Caco-2 (cell line): Measurements from ENCODE around the gene APRT. TPM values are rescaled to one million over a fixed set of nuclear protein-coding genes. Genes with fewer than 3 reads are reported as not detected.

Experiments used
- BruUV-seq: library from RNA; stranded (reverse); fragments of 400-500 nt; replicated peaks from 2 replicates; lab custom pipeline; 2021; lab: Mats Ljungman, UMichigan
- CTCF ChIA-PET: fragments of 300-600 bp; sonication (Branson Sonifier 250); formaldehyde crosslinking; loops from one replicate; lab custom pipeline; 2022; ENCODE audit warnings: antibody characterized with exemption; lab: Charles Lee
- POLR2A ChIA-PET: fragments of 300-600 bp; sonication (Branson Sonifier 250); formaldehyde crosslinking; loops from one replicate; lab custom pipeline; 2022; ENCODE audit warnings: antibody characterized with exemption; lab: Charles Lee
- DNase-seq, 2 experiments: peaks; one replicate each; pipeline versions ENCODE4 v3.0.0 to v3.0.0-alpha.2; 2020 to 2022
- H3K27me3 ChIP-seq: replicated peaks from 2 replicates; pipeline ENCODE4 v1.6.0; 2011; ENCODE audit warnings: low read length; ENCODE audit not compliant: control insufficient read depth, insufficient read depth
- H3K36me3 ChIP-seq: 2 replicates; pipeline ENCODE4 v1.5.1; 2011; ENCODE audit warnings: low read length; ENCODE audit not compliant: control insufficient read depth, insufficient read depth
- H3K4me1 ChIP-seq: fragments of 250-450 bp; sonication (Bioruptor Pico); 2 replicates; pipeline ENCODE4 v1.5.1; 2020; ENCODE audit warnings: mild to moderate bottlenecking
- H3K4me3 ChIP-seq: 2 replicates; pipeline ENCODE4 v1.5.1; 2011; ENCODE audit warnings: low read depth, mild to moderate bottlenecking, control low read depth, low read length
- H3K9me3 ChIP-seq: fragments of 250-450 bp; sonication (Bioruptor Pico); 2 replicates; pipeline ENCODE4 v1.5.1; 2020; ENCODE audit warnings: mild to moderate bottlenecking, moderate library complexity
- H3K27ac Mint-ChIP-seq: one replicate; pipeline ENCODE4 v1.8.0; 2022; ENCODE audit warnings: mixed read lengths; ENCODE audit not compliant: unreplicated experiment
- H3K27me3 Mint-ChIP-seq: one replicate; pipeline ENCODE4 v1.8.0; 2022; ENCODE audit warnings: mixed read lengths; ENCODE audit not compliant: insufficient read depth, unreplicated experiment
- H3K36me3 Mint-ChIP-seq: one replicate; pipeline ENCODE4 v1.8.0; 2022; ENCODE audit warnings: mild to moderate bottlenecking, mixed read lengths; ENCODE audit not compliant: insufficient read depth, unreplicated experiment
- H3K4me1 Mint-ChIP-seq: one replicate; pipeline ENCODE4 v1.8.0; 2022; ENCODE audit warnings: low read depth, mixed read lengths; ENCODE audit not compliant: unreplicated experiment
- H3K4me3 Mint-ChIP-seq: one replicate; pipeline ENCODE4 v1.8.0; 2022; ENCODE audit warnings: mild to moderate bottlenecking, moderate library complexity, mixed read lengths; ENCODE audit not compliant: unreplicated experiment
- H3K9me3 Mint-ChIP-seq: one replicate; pipeline ENCODE4 v1.8.0; 2022; ENCODE audit warnings: mixed read lengths; ENCODE audit not compliant: unreplicated experiment
- intact Hi-C: fragments of 100-400 bp; cut with micrococcal nuclease; formaldehyde crosslinking; loops from one replicate; pipeline ENCODE4 v1.10.0; 2022; ENCODE audit not compliant: unreplicated experiment
- total RNA-seq: library from RNA; stranded (reverse); gene quantifications from 2 replicates; pipeline ENCODE4 v1.2.3, GENCODE V29; 2022
- TF ChIP-seq, protein P1 (sequence below), 2 experiments: fragments of 200-600 bp in 1 of 2; IDR thresholded peaks; 1 replicate in 1 of 2; 2 replicates in 1 of 2; pipeline versions ENCODE4 v1.5.1 to v1.8.0; 2011 to 2022; ENCODE audit warnings: antibody characterized with exemption in 1 of 2, control low read depth in 1 of 2, inconsistent platforms in 1 of 2, low read depth in 1 of 2, low read length in 1 of 2, mild to moderate bottlenecking in 1 of 2, moderate library complexity in 1 of 2; ENCODE audit not compliant: insufficient read depth in 1 of 2, severe bottlenecking in 1 of 2, unreplicated experiment in 1 of 2

The APRT gene
- total RNA-seq, 1 experiment from 2014 or later: 251 TPM

- Histone ChIP-seq H3K4me1 (no peaks in the 10 kb centered on the region), H3K27me3 (no peaks in the 10 kb centered on the region), H3K9me3 (no peaks in the 10 kb centered on the region), H3K4me3 (no peak overlapping the region), H3K36me3 (peaks cover 4% of the 10 kb centered on the region)
- no TSS peak for BruUV-seq
- CTCF ChIA-PET: no interaction called here
- intact Hi-C loops: no loop called here
- Mint-ChIP-seq H3K9me3 (no peaks in the 10 kb centered on the region), H3K27me3 (no peaks in the 10 kb centered on the region), H3K27ac (no peak overlapping the region), H3K4me3 (no peak overlapping the region), H3K36me3 (peaks cover 19% of the 10 kb centered on the region), H3K4me1 (no peaks in the 10 kb centered on the region)
- no peak for DNase-seq
- POLR2A ChIA-PET: no interaction called here
- TF ChIP-seq, protein P1, sequence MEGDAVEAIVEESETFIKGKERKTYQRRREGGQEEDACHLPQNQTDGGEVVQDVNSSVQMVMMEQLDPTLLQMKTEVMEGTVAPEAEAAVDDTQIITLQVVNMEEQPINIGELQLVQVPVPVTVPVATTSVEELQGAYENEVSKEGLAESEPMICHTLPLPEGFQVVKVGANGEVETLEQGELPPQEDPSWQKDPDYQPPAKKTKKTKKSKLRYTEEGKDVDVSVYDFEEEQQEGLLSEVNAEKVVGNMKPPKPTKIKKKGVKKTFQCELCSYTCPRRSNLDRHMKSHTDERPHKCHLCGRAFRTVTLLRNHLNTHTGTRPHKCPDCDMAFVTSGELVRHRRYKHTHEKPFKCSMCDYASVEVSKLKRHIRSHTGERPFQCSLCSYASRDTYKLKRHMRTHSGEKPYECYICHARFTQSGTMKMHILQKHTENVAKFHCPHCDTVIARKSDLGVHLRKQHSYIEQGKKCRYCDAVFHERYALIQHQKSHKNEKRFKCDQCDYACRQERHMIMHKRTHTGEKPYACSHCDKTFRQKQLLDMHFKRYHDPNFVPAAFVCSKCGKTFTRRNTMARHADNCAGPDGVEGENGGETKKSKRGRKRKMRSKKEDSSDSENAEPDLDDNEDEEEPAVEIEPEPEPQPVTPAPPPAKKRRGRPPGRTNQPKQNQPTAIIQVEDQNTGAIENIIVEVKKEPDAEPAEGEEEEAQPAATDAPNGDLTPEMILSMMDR (IDR thresholded peaks at IDR 0.05; ENCODE audit: insufficient read depth in 1 of 2, low read depth in 1 of 2, low read length in 1 of 2, severe bottlenecking in 1 of 2, unreplicated experiment in 1 of 2): no peak
Observed at GRCh38 chr16:88842308-88842756, 30.6 kb upstream of the APRT start.

- ChIA-PET POLR2A (interaction anchor here (0.5 kb wide), 1 partner anchor 26 kb away, joined by 3 read pairs; no protein-coding TSS in a partner anchor), CTCF (interaction anchor here (1.0 kb wide), 1 partner anchor 16 kb away, joined by 3 read pairs; no protein-coding TSS in a partner anchor)
- H3K27me3 Mint-ChIP-seq: no peaks in the 10 kb centered on the region
- H3K27me3 ChIP-seq: no peaks in the 10 kb centered on the region
- BruUV-seq: no TSS peak
- no peak overlapping the region for H3K4me3 Mint-ChIP-seq
- TF ChIP-seq, protein P1 (IDR thresholded peaks at IDR 0.05; ENCODE audit: insufficient read depth in 1 of 2, low read depth in 1 of 2, low read length in 1 of 2, severe bottlenecking in 1 of 2, unreplicated experiment in 1 of 2): no peak
- intact Hi-C loops: no loop called here
- H3K9me3 ChIP-seq: no peaks in the 10 kb centered on the region
- no peaks in the 10 kb centered on the region for H3K4me1 Mint-ChIP-seq
- DNase-seq: no peak
- H3K4me1 ChIP-seq: no peaks in the 10 kb centered on the region
- peaks cover 4% of the 10 kb centered on the region for H3K36me3 ChIP-seq
- no peak overlapping the region for H3K4me3 ChIP-seq
- no peaks in the 10 kb centered on the region for H3K9me3 Mint-ChIP-seq
- H3K36me3 Mint-ChIP-seq: peaks cover 19% of the 10 kb centered on the region
- H3K27ac Mint-ChIP-seq: no peak overlapping the region
Observed at GRCh38 chr16:88841521-88842307, 30.0 kb upstream of the APRT start.

DNA sequence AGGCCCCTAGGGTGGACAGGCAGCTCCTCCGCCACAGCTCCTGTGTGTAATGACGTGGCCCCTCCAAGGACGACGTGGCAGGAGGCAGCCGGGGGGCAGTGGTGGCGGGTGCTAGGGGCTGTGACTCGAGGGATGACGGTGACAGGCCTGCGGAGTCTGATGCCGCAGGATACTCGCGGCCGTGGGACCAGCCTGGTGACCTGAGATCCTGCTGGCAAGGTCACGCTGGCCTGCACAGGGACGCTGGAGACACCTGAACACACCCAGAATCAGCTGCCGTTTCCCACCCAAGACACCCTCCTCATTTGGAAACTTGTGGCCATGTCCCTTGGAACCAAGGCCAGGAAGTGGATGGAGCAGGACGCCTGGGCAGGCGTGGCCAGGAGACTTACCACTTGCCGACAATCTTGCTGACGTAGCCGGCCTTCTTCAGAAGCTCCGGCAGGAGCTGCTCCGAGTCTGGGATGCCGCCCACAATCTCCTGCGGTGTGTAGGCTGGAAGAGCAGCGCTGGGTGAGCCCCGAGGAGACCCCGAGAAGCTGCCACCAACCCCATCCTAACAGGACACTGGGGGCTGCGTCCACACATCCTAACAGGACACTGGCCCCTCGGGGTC is 29.0 kb upstream of the APRT start:
- Mint-ChIP-seq H3K9me3 (no peaks in the 10 kb centered on the region), H3K27ac (no peak overlapping the region), H3K36me3 (peaks cover 19% of the 10 kb centered on the region), H3K27me3 (no peaks in the 10 kb centered on the region), H3K4me1 (no peaks in the 10 kb centered on the region), H3K4me3 (no peak overlapping the region)
- H3K36me3 ChIP-seq: peaks cover 4% of the 10 kb centered on the region
- intact Hi-C loops: no loop called here
- H3K4me1 ChIP-seq: no peaks in the 10 kb centered on the region
- no peak for DNase-seq
- TF ChIP-seq, protein P1 (IDR thresholded peaks at IDR 0.05; ENCODE audit: insufficient read depth in 1 of 2, low read depth in 1 of 2, low read length in 1 of 2, severe bottlenecking in 1 of 2, unreplicated experiment in 1 of 2): no peak
- ChIA-PET POLR2A (interaction anchor here (0.5 kb wide), 1 partner anchor 27 kb away, joined by 3 read pairs; no protein-coding TSS in a partner anchor), CTCF (interaction anchor here (1.0 kb wide), 1 partner anchor 17 kb away, joined by 3 read pairs; no protein-coding TSS in a partner anchor)
- no peaks in the 10 kb centered on the region for H3K9me3 ChIP-seq
- H3K4me3 ChIP-seq: no peak overlapping the region
- BruUV-seq: no TSS peak
- H3K27me3 ChIP-seq: no peaks in the 10 kb centered on the region
